ENCODE data around the gene PPP1R12B. TPM values are rescaled to one million over a fixed set of nuclear protein-coding genes. Genes with fewer than 3 reads are reported as not detected.
"Not testable (repeated sequence)": the region's sequence is repeated elsewhere in the genome, so short reads cannot be mapped to it uniquely, and the experiment has no call there.

The PPP1R12B gene
- total RNA-seq, 2 experiments from 2014 or later = 5.8 to 10.0 TPM

DNA sequence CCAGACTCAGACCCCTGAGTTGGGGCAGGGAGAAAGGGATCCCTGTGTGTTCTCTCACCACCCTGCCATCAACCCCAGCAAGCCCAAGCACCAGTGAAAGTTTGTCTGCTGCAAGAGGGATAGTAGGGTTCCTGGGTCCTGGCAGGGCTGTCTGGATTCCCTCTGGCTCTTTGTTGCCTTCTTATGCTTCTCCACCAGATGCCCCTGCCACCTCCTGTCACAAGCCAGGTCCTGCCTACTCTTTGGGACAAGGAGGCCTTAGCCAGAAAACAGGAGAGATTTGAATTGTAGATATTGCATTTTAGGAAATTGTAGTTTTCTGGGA lies 28.5 kb upstream of the PPP1R12B start:
- Mint-ChIP-seq H3K36me3 (no peaks in the 10 kb centered on the region), H3K4me3 (no peak overlapping the region)

DNA sequence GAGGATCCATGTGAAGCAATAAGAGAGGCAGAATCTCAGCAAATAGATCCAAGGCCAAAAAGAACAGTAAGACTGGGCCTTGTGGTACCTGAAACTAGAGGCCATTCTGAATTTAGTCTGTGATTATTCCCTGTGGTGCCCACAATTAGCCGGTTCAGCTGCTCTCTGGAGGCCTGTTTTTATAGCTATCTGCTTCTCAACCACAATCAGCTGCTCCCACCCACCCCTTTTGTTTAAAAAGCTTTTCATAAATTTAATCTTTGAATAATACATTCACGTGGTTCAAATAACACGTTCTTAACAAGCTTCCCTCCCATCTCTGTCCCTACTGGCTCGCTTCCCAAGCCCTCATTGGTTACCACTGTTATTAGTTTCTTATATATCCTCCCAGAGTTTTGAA lies 24.8 kb upstream of the PPP1R12B start:
- no peak overlapping the region for H3K27ac Mint-ChIP-seq
- peaks cover 3% of the 10 kb centered on the region for H3K4me1 Mint-ChIP-seq
- H3K36me3 Mint-ChIP-seq = peaks cover 2% of the 10 kb centered on the region
- H3K27me3 Mint-ChIP-seq = no peaks in the 10 kb centered on the region
- DNase-seq = no peak
- no peaks in the 10 kb centered on the region for H3K9me3 Mint-ChIP-seq
- no peak overlapping the region for H3K4me3 Mint-ChIP-seq

More for the DNA sequence above, 28.5 kb upstream of the PPP1R12B start:
- H3K4me1 Mint-ChIP-seq = peaks cover 3% of the 10 kb centered on the region
- no peaks in the 10 kb centered on the region for H3K9me3 Mint-ChIP-seq
- H3K27ac Mint-ChIP-seq = no peak overlapping the region
- no peak for DNase-seq
- peaks cover 5% of the 10 kb centered on the region for H3K27me3 Mint-ChIP-seq

DNA sequence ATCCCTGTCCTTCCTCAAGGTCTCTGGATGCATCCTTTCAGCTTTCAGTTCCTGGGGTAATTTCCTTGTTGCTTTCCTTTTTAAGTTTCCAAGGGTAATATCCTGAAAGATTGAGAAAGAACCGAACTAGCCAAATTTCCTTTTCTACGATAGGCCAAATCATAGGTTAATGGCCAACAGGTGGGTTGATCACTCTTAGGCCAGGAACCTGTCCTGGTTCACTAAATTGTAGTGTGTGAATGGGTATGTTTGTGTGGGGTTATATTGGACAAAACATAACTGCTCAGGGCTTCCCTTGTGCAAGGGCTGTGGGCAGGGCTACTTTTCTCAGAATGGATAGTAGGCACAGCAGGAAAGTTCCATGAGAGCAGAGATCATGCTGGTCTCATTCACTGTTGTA lies 23.9 kb upstream of the PPP1R12B start:
- Mint-ChIP-seq H3K27me3 (no peaks in the 10 kb centered on the region), H3K9me3 (no peaks in the 10 kb centered on the region), H3K4me3 (no peak overlapping the region), H3K4me1 (peaks cover 2% of the 10 kb centered on the region), H3K36me3 (peaks cover 4% of the 10 kb centered on the region), H3K27ac (no peak overlapping the region)
- no peak for DNase-seq

DNA sequence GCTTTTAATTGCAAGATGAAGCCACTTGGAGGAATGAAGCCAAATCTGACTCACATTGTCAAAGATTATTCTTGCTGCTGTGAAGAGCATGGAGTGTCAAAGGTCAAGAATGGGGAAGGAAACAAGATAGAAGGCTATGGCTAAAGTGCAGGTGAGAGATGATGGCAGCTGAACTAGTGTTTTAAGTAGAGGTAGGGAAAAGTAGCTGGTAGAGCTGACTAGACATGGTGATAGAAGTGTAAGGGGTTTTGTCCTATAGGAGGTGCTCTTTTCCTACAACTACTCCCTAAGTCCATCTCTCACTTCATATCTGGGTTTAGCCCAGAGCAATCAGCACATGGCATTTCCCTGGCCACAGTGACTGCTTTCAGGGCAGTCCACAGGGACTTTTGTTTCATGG lies 18.6 kb upstream of the PPP1R12B start:
- H3K4me3 Mint-ChIP-seq = no peak overlapping the region
- no peak for DNase-seq
- H3K27me3 Mint-ChIP-seq = no peaks in the 10 kb centered on the region
- H3K36me3 Mint-ChIP-seq = peaks cover 27% of the 10 kb centered on the region
- no peak overlapping the region for H3K27ac Mint-ChIP-seq
- H3K9me3 Mint-ChIP-seq = no peaks in the 10 kb centered on the region
- H3K4me1 Mint-ChIP-seq = no peaks in the 10 kb centered on the region

DNA sequence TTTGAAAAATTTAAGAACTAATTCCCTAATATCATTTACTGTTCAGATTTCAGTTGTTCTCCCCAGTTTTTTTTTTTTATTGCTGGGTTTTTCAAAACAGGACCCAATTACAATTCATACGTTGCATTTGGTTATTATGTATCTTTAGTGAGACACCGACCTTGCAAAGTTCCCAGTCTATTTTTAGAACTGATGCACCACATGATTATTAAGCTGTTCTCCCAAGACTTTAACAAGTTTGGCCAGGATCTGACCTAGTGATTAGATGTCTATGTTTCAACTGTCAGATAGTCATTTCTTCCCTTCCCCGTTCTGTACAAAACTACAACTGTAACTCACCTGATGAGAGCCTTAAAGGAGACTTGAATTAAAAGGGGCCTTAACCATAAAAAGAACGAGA lies 14.6 kb upstream of the PPP1R12B start:
- Mint-ChIP-seq H3K27ac (no peak overlapping the region), H3K9me3 (no peaks in the 10 kb centered on the region), H3K36me3 (peaks cover 34% of the 10 kb centered on the region), H3K4me3 (no peak overlapping the region), H3K4me1 (no peaks in the 10 kb centered on the region), H3K27me3 (no peaks in the 10 kb centered on the region)
- no peak for DNase-seq

DNA sequence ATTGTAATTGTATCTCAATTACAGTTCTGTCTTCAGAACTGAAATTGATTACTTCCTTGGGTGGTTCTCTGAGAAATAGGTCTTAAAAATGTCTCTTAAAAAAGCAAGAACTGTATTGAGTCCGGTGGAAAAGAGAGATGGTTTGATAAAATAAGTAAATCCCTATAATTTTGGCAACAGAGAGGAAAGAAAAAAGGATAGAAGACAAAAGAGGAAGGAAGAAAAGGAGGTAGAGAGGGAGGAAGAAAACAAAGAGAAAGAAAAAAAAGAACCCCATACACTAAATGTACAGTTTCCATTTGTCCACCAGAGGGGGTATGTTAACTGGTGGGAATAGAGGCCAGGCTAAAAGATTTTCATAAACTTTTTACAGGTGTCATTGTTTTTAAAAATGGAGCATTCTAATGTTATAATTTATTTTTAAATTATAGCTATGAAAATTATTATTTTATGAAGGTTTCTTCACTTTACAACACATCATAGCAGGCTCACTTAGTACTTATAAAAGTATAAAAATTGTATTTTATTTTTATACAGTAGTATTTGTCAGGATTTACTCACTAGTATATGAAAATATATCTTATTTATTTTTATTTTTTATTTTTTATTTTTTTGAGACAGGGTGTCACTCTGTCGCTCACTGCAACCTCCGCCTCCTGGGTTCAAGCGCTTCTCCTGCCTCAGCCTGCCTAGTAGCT lies 4.7 kb upstream of the PPP1R12B start:
- no peak for DNase-seq
- H3K4me3 Mint-ChIP-seq = peak overlapping the region; percentile 77
- H3K9me3 Mint-ChIP-seq = no peaks in the 10 kb centered on the region

DNA sequence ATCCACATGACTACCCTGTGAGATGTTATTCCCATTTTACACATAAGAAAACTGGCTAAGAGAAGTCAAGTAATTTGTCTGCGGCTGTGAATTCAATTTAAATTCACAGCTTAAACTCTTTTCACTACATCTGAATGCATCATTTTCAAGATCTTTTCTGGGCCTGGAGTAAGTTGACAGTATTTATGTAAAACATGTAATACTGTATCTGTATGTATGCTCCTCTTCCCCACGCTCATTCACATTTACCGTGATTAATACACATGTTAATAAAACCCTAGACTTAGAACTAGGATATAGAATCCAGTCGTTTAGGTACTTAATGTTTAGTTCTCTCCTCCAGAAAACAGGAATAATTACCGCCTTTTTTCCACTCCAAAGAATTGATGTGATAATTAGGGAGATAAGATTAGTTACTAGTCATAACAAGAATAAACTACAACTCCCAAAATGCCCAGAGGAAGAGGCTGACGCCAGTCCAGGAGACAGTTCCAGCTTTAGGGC lies 442 bp upstream of the PPP1R12B start:
- no peaks in the 10 kb centered on the region for H3K36me3 Mint-ChIP-seq
- no peaks in the 10 kb centered on the region for H3K9me3 Mint-ChIP-seq
- H3K4me1 Mint-ChIP-seq = peaks cover 33% of the 10 kb centered on the region
- H3K27me3 Mint-ChIP-seq = no peaks in the 10 kb centered on the region
- peak overlapping the region; percentile 79 for H3K27ac Mint-ChIP-seq
- H3K4me3 Mint-ChIP-seq = peak overlapping the region; percentile 89
- no peak for DNase-seq

More for the DNA sequence above, 4.7 kb upstream of the PPP1R12B start:
- Mint-ChIP-seq H3K27me3 (no peaks in the 10 kb centered on the region), H3K27ac (peak overlapping the region; percentile 50), H3K36me3 (peaks cover 12% of the 10 kb centered on the region), H3K4me1 (peaks cover 25% of the 10 kb centered on the region)

DNA sequence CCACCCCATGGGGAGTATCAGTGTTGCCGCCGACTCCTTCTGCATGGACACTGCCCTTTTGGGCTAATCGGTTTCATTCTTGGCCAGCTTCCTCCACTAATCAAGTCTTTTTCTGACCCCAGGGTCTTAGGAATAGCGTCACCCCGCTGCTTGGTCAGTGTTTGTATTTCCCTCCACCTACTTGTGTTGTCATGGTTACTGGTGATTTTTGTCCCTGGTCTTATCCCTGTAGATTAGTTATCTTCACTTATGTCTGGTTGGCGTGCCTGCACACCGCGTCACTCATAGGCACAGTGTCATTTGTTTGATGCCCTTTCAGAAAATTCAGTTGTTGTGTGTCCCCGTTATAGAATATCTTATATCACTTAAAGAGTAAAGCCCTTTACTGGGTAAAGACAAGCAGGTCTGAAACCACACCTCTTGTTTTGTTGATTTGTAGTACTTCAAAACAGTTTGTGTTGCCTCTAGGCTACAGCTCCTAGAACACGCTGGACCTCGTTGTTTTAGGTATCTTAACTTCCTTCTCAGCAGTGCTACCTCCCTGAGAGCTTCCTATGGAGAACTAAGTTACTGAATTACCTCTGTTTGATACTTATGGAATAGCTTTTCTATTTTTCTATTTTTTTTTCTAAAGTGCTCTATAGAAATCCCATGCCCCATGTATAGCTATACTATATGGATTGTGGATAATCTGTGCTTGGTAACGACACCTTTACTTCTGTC lies 868 bp downstream of the PPP1R12B start:
- Mint-ChIP-seq H3K4me1 (peaks cover 31% of the 10 kb centered on the region), H3K27ac (peak overlapping the region; percentile 36), H3K9me3 (no peaks in the 10 kb centered on the region), H3K4me3 (peak overlapping the region; percentile 89), H3K36me3 (no peaks in the 10 kb centered on the region), H3K27me3 (no peaks in the 10 kb centered on the region)
- DNase-seq = no peak

DNA sequence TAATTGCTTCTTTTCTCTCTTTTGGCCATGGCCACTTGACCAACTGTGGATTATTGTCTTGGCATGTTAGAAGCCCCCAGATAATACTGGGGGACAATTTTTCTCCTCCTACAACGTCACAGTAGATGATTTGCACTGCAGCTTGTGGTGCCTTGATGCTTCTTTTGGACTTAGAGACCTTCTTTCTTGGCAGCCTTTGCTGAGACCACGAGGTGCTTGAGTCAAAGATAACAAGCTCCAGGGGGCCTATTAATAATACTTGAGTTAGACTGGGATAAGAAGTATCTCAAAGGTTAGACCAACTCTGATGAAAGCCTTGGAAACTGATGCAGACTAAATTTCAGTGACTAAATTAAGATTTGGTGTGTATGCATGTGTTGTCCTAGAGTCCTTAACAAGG lies 3.2 kb downstream of the PPP1R12B start:
- Mint-ChIP-seq H3K36me3 (no peaks in the 10 kb centered on the region), H3K27me3 (no peaks in the 10 kb centered on the region), H3K27ac (no peak overlapping the region), H3K4me1 (peaks cover 31% of the 10 kb centered on the region), H3K4me3 (no peak overlapping the region), H3K9me3 (no peaks in the 10 kb centered on the region)
- no peak for DNase-seq

DNA sequence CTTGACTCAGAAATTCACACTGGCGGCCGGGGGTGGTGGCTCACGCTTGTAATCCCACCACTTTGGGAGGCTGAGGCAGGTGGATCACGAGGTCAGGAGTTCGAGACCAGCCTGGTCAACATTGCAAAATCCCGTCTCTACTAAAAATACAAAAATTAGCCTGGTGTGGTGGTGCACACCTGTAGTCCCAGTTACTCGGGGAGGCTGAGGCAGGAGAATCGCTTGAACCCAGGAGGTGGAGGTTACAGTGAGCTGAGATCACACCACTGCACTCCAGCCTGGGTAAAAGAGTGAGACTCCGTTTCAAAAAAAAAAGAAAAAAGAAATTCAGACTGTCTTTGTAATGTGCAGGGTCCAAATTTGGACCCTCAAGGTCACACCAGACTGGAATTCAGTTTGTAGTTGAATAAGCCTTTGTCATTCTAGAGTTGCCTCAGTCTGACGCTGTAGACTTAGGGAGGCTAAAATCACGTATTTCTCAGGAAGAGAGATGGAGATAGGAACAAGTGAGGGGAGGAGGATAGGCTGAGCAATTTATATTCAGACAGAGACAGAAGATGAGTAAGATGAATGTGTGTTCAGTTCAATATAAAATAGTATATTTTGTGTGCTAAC lies 4.2 kb downstream of the PPP1R12B start:
- DNase-seq, H3K27me3 Mint-ChIP-seq, H3K27ac Mint-ChIP-seq, H3K4me3 Mint-ChIP-seq, H3K36me3 Mint-ChIP-seq, H3K9me3 Mint-ChIP-seq: not testable (repeated sequence)
- H3K4me1 Mint-ChIP-seq = peaks cover 28% of the 10 kb centered on the region

DNA sequence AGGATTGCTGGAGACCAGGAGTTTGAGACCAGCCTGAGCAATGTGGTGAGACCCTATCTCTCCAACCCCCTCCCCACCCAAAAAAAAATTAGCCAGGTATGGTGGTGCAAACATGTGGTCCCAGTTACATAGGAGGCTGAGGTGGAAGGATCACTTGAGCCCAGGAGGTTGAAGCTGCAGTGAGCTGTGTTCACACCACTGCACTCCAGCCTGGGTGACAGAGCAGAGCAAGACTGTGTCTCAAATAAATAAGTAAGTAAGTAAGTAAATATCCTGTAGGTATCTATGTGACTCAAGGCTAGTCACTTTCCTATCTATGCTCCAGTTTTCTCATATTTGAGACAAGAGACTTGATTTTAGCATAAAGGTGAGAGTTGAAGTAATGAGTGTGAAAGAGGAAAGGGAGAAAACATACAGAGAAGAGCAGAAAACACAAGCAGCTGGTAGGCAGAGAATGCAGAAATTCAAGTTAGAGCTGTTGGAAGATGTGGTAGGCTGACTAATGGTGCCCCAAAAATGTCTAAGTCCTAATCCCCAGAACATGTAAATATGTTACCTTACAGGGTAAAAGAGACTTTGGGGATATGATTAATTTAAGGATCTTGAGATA lies 7.5 kb downstream of the PPP1R12B start:
- H3K4me1 Mint-ChIP-seq = peaks cover 18% of the 10 kb centered on the region
- H3K9me3 Mint-ChIP-seq = no peaks in the 10 kb centered on the region
- no peak for DNase-seq
- H3K27ac Mint-ChIP-seq = no peak overlapping the region
- no peaks in the 10 kb centered on the region for H3K36me3 Mint-ChIP-seq
- no peaks in the 10 kb centered on the region for H3K27me3 Mint-ChIP-seq
- H3K4me3 Mint-ChIP-seq = no peak overlapping the region

DNA sequence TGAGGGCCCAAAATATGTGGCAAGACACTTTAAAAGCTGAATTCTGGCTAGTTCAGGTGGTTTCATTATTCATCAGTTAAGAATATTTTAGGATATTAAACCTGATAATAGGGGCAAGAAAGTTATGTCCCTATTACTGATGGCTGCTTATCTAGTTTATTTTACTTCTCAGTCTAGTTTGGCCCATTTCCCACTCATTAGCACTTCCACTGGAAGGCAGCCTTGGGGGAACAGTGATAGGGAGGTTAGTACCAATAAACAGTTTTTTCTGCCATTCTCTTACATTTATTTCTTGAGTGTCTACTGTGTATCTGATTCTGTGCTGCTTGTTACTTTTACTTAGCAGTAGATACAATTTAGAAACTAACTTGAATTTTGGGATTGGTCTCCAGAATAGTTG lies 9.0 kb downstream of the PPP1R12B start:
- H3K4me3 Mint-ChIP-seq = no peak overlapping the region
- DNase-seq = no peak
- H3K27ac Mint-ChIP-seq = no peak overlapping the region
- peaks cover 7% of the 10 kb centered on the region for H3K4me1 Mint-ChIP-seq
- H3K36me3 Mint-ChIP-seq = no peaks in the 10 kb centered on the region
- H3K27me3 Mint-ChIP-seq = no peaks in the 10 kb centered on the region
- H3K9me3 Mint-ChIP-seq = no peaks in the 10 kb centered on the region

DNA sequence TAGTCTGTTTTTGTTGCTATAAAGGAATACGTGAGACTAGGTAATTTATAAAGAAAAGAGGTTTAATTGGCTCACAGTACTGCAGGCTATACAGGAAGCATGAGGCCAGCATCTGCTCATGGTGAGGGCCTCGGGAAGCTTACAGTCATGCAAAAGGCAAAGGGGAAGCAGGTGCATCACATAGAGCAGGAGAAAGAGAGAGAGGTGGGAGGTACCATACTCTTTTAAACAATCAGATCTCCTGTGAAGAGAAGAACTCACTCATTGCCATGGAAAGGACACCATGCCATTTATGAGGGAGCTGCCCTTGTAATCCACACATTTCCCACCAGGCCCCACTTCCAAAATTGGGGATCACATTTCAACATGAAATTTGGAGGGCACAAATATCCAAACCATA lies 12.7 kb downstream of the PPP1R12B start:
- Mint-ChIP-seq H3K27me3 (no peaks in the 10 kb centered on the region), H3K27ac (no peak overlapping the region), H3K4me1 (peaks cover 2% of the 10 kb centered on the region), H3K9me3 (no peaks in the 10 kb centered on the region), H3K36me3 (no peaks in the 10 kb centered on the region), H3K4me3 (no peak overlapping the region)
- DNase-seq = no peak

DNA sequence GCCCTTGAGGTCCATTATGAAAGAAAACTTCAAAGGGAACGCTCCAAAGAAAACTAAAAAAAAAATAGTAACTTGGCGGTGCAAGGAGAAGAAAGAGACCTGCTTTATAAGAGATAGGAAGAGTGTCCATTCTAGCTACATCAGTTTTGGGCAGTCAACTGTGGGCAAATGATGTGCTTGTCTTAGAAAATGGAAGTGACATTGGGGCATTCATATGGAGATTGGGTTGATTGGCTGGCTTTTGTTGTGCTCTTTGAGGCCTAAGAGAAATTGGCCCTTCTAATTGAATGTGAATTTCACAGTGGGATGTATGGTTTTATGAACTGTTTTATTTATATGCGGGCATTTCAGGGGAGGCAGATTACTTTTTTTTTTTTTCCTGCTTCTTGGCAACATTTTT lies 13.2 kb downstream of the PPP1R12B start:
- H3K9me3 Mint-ChIP-seq = no peaks in the 10 kb centered on the region
- DNase-seq = no peak
- no peaks in the 10 kb centered on the region for H3K36me3 Mint-ChIP-seq
- no peak overlapping the region for H3K27ac Mint-ChIP-seq
- no peak overlapping the region for H3K4me3 Mint-ChIP-seq
- peaks cover 2% of the 10 kb centered on the region for H3K4me1 Mint-ChIP-seq
- no peaks in the 10 kb centered on the region for H3K27me3 Mint-ChIP-seq

DNA sequence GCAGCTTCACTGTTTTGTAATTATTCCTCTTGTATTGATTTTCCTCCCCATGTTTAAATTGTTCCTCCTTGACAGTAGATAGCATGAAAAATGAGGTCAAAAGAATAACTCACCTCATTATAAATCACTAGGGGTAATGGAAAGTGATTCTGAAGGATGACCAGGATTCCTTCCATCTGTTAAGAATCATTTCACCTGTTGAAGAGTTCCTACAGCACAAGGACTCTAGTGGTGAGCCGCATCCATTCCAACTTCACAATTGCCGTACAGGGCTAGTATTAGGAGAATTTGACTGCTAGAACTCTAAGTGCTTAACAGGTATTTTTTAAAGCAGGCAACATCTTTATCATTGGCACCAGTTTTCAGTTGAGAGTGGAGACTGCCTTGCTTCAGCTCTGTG lies 13.7 kb downstream of the PPP1R12B start:
- Mint-ChIP-seq H3K9me3 (no peaks in the 10 kb centered on the region), H3K27me3 (no peaks in the 10 kb centered on the region), H3K27ac (no peak overlapping the region), H3K4me3 (no peak overlapping the region), H3K4me1 (peaks cover 2% of the 10 kb centered on the region), H3K36me3 (no peaks in the 10 kb centered on the region)
- no peak for DNase-seq

Measured in activated naive CD8-positive, alpha-beta T cell treated with anti-CD3 and anti-CD28 coated beads for 36 hours (primary cell).